Endothelial cell of umbilical vein (primary cell): ENCODE data around the gene APC2. TPM values are rescaled to one million over a fixed set of nuclear protein-coding genes. Genes with fewer than 3 reads are reported as not detected.

Experiments
- BruUV-seq: library from RNA; stranded (reverse); fragments of 400-500 nt; replicated peaks from 2 replicates; lab custom pipeline; 2021; lab: Mats Ljungman, UMichigan
- CTCF ChIA-PET: fragments of 300-600, 350-600 bp; sonication (Branson Sonifier 250); formaldehyde crosslinking; loops from one replicate; lab custom pipeline; 2021; ENCODE audit warnings: antibody characterized with exemption, inconsistent platforms; lab: Charles Lee
- POLR2A ChIA-PET: fragments of 300-600, 350-600 bp; sonication (Branson Sonifier 250); formaldehyde crosslinking; loops from one replicate; lab custom pipeline; 2021; ENCODE audit warnings: antibody characterized with exemption, inconsistent platforms; lab: Charles Lee
- DNase-seq: peaks from one replicate; pipeline ENCODE4 v3.0.0-alpha.2; 2011; ENCODE audit warnings: low read depth, low spot score
- FAIRE-seq: peaks from 2 replicates; lab custom pipeline; 2011; peaks lifted over from hg19 to GRCh38; lab: Jason Lieb, UNC
- H2AFZ ChIP-seq: 2 replicates; pipeline ENCODE4 v1.6.0; 2012; ENCODE audit warnings: low read depth, low read length, control low read depth, inconsistent platforms
- H3K27ac ChIP-seq: 2 replicates; pipeline ENCODE4 v1.5.1; 2011; ENCODE audit warnings: low read depth, mild to moderate bottlenecking, control low read depth, low read length, moderate library complexity; ENCODE audit not compliant: insufficient read depth
- H3K27me3 ChIP-seq, 2 experiments: 2 replicates each; pipeline versions ENCODE4 v1.6.0 to v1.6.1; 2011; ENCODE audit warnings: low read length in 2 of 2, mixed read lengths in 1 of 2; ENCODE audit not compliant: control insufficient read depth in 2 of 2, insufficient read depth in 2 of 2
- H3K36me3 ChIP-seq, 2 experiments: 2 replicates in 1 of 2; 3 replicates in 1 of 2; pipeline ENCODE4 v1.5.1; 2011; ENCODE audit warnings: low read length in 2 of 2, mild to moderate bottlenecking in 1 of 2, moderate library complexity in 1 of 2; ENCODE audit not compliant: control insufficient read depth in 2 of 2, insufficient read depth in 2 of 2; ENCODE audit errors: extremely low read depth in 1 of 2
- H3K4me1 ChIP-seq: 3 replicates; pipeline ENCODE4 v1.5.1; 2011; ENCODE audit warnings: mild to moderate bottlenecking, low read length; ENCODE audit not compliant: control insufficient read depth, insufficient read depth; ENCODE audit errors: extremely low read depth
- H3K4me2 ChIP-seq: 2 replicates; pipeline ENCODE4 v1.6.1; 2011; ENCODE audit warnings: low read length, control low read depth, mixed read lengths; ENCODE audit not compliant: insufficient read depth
- H3K4me3 ChIP-seq, 3 experiments: fragments of 200-600 bp in 1 of 3; sonication (generic), shearing (Covaris generic) in 1 of 3; replicated peaks in 1 of 3; 2 replicates each; pipeline ENCODE4 v1.5.1; 2011 to 2016; ENCODE audit warnings: control low read depth in 3 of 3, low read length in 3 of 3, mild to moderate bottlenecking in 2 of 3, inconsistent platforms in 1 of 3, low read depth in 1 of 3, moderate library complexity in 1 of 3; ENCODE audit not compliant: insufficient read depth in 1 of 3
- H3K79me2 ChIP-seq: 2 replicates; pipeline ENCODE4 v1.6.0; 2012; ENCODE audit warnings: low read length, inconsistent platforms; ENCODE audit not compliant: control insufficient read depth, insufficient read depth
- H3K9ac ChIP-seq: replicated peaks from 2 replicates; pipeline ENCODE3; 2011; ENCODE audit warnings: low read length, control low read depth; ENCODE audit not compliant: insufficient read depth; ENCODE audit errors: extremely low read depth
- H3K9me1 ChIP-seq: replicated peaks from 3 replicates; pipeline ENCODE4 v1.6.0; 2011; ENCODE audit warnings: mild to moderate bottlenecking, low read length; ENCODE audit not compliant: control insufficient read depth, insufficient read depth; ENCODE audit errors: extremely low read depth
- H3K9me3 ChIP-seq: replicated peaks from 2 replicates; pipeline ENCODE4 v1.5.1; 2012; ENCODE audit warnings: low read length, inconsistent platforms; ENCODE audit not compliant: control insufficient read depth, insufficient read depth
- H4K20me1 ChIP-seq: replicated peaks from 2 replicates; pipeline ENCODE3; 2011; ENCODE audit warnings: mild to moderate bottlenecking, low read length; ENCODE audit not compliant: control insufficient read depth, insufficient read depth; ENCODE audit errors: extremely low read depth
- CTCF ChIP-seq, 2 donors: IDR thresholded peaks; 1 replicate in 1 of 2; 2 replicates in 1 of 2; pipeline ENCODE4 v1.5.1; 2011; ENCODE audit warnings: low read length in 2 of 2, mild to moderate bottlenecking in 2 of 2, moderate library complexity in 2 of 2, control low read depth in 1 of 2, inconsistent platforms in 1 of 2, low read depth in 1 of 2; ENCODE audit not compliant: insufficient read depth in 1 of 2; ENCODE audit errors: extremely low read depth in 1 of 2
- EZH2 ChIP-seq: IDR thresholded peaks from 2 replicates; pipeline ENCODE4 v1.6.1; 2012; ENCODE audit warnings: borderline replicate concordance, low read depth, mild to moderate bottlenecking, moderate library complexity, low read length, inconsistent platforms; ENCODE audit not compliant: severe bottlenecking
- FOS ChIP-seq: IDR thresholded peaks from 2 replicates; pipeline ENCODE4 v1.6.1; 2011; ENCODE audit warnings: mild to moderate bottlenecking, low read length, moderate library complexity, borderline replicate concordance; ENCODE audit not compliant: insufficient read depth
- GATA2 ChIP-seq: IDR thresholded peaks from 2 replicates; pipeline ENCODE4 v1.7.0; 2011; ENCODE audit warnings: low read depth, mild to moderate bottlenecking, moderate library complexity, mixed read lengths, low read length; ENCODE audit not compliant: insufficient read length, insufficient read depth
- JUN ChIP-seq: IDR thresholded peaks from 2 replicates; pipeline ENCODE4 v1.6.1; 2011; ENCODE audit warnings: borderline replicate concordance, low read depth; ENCODE audit not compliant: insufficient read length, insufficient read depth
- MAX ChIP-seq: IDR thresholded peaks from 2 replicates; pipeline ENCODE4 v1.6.1; 2011; ENCODE audit not compliant: insufficient read depth, insufficient read length
- MYC ChIP-seq: IDR thresholded peaks from one replicate; pipeline ENCODE4 v1.6.1; 2011; ENCODE audit warnings: mild to moderate bottlenecking, low read depth, low read length
- POLR2A ChIP-seq: IDR thresholded peaks from 2 replicates; pipeline ENCODE4 v1.6.1; 2012; ENCODE audit warnings: low read depth, mild to moderate bottlenecking, control low read depth, low read length
- POLR2AphosphoS5 ChIP-seq: IDR thresholded peaks from 2 replicates; pipeline ENCODE4 v1.6.1; 2012; ENCODE audit warnings: low read depth, mild to moderate bottlenecking, control low read depth, low read length, moderate library complexity; ENCODE audit not compliant: insufficient read depth
- dilution Hi-C: fragments of 300-500 bp; cut with MboI; formaldehyde crosslinking; loops from one replicate; pipeline ENCODE4 v1.15.0; 2019; ENCODE audit warnings: low sequenced_read_pairs; ENCODE audit not compliant: extremely low pct_ligation_motif_present
- intact Hi-C: fragments of 100-400 bp; cut with micrococcal nuclease; formaldehyde crosslinking; loops from one replicate; pipeline ENCODE4 v1.10.0; 2022
- polyA plus RNA-seq, 4 experiments: library from polyadenylated mRNA; depleted of rRNA in 3 of 4; stranded (reverse) in 3 of 4; unstranded in 1 of 4; fragments of >200 nt; gene quantifications; 2 replicates each; pipeline versions ENCODE4 v1.2.1 to v1.2.3, GENCODE V29; 2011 to 2012; ENCODE audit warnings: missing spikeins in 1 of 4
- total RNA-seq: library from RNA; stranded (reverse); gene quantifications from 2 replicates; pipeline ENCODE4 v1.2.3, GENCODE V29; 2021

The APC2 gene
- total and polyA plus RNA-seq, 2 donors (not counting 3 experiments of a cell fraction or from before 2014, with no cell fraction given), result 0.01 to 0.04 TPM

GRCh38 chr19:1425102-1425837 lies 24.7 kb upstream of the APC2 start:
- no peak overlapping the region for H3K4me3 ChIP-seq
- DNase-seq, result no peak
- dilution Hi-C loops (no loop called here), intact Hi-C loops (no loop called here)
- H3K9me1 ChIP-seq, result no peaks in the 10 kb centered on the region
- CTCF ChIA-PET, result no interaction called here
- H3K36me3 ChIP-seq, result peaks cover 23 to 70% of the 10 kb centered on the region in 2 experiments
- no peaks in the 10 kb centered on the region for H3K4me1 ChIP-seq
- POLR2A ChIA-PET, result no interaction called here
- H3K27ac ChIP-seq, result no peak overlapping the region
- BruUV-seq, result no TSS peak
- no peak overlapping the region for H3K4me2 ChIP-seq
- FAIRE-seq, result no peak
- no peaks in the 10 kb centered on the region for H3K27me3 ChIP-seq
- TF ChIP-seq FOS (no peak), JUN (no peak), POLR2AphosphoS5 (no peak), MYC (no peak), GATA2 (no peak), MAX (no peak), EZH2 (no peak), POLR2A (no peak), CTCF (IDR thresholded peaks at IDR 0.05; ENCODE audit: extremely low read depth in 1 of 2, insufficient read depth in 1 of 2, low read depth in 1 of 2, low read length in 2 of 2) (no peak)
- H3K79me2 ChIP-seq, result peaks cover 35% of the 10 kb centered on the region
- H2AFZ ChIP-seq, result no peak overlapping the region
- peaks cover 2% of the 10 kb centered on the region for H4K20me1 ChIP-seq
- H3K9ac ChIP-seq, result no peak overlapping the region
- no peaks in the 10 kb centered on the region for H3K9me3 ChIP-seq
